PC-9 (cell line): ENCODE measurements around the gene ICA1. TPM values are rescaled to one million over a fixed set of nuclear protein-coding genes. Genes with fewer than 3 reads are reported as not detected.
A peak's percentile ranks its signal among the peaks of the same experiment; 100 is the strongest.

ENCODE experiments used
- BruUV-seq: library from RNA; stranded (reverse); fragments of 400-500 nt; replicated peaks from 2 replicates; lab custom pipeline; 2021; lab: Mats Ljungman, UMichigan
- CTCF ChIA-PET: fragments of 300-600 bp; sonication (Branson Sonifier 250); formaldehyde crosslinking; loops from one replicate; lab custom pipeline; 2022; ENCODE audit warnings: antibody characterized with exemption; lab: Charles Lee
- POLR2A ChIA-PET: fragments of 300-600 bp; sonication (Branson Sonifier 250); formaldehyde crosslinking; loops from one replicate; lab custom pipeline; 2022; ENCODE audit warnings: antibody characterized with exemption; ENCODE audit not compliant: unreplicated experiment; lab: Charles Lee
- DNase-seq, 2 experiments: peaks; one replicate each; pipeline versions ENCODE4 v3.0.0 to v3.0.0-alpha.2; 2015 to 2022; ENCODE audit warnings: mixed read lengths in 1 of 2
- H2AFZ ChIP-seq: fragments of 200-600 bp; sonication (generic); 2 replicates; pipeline ENCODE4 v1.8.1; 2017; ENCODE audit warnings: antibody characterized with exemption
- H3F3A ChIP-seq: fragments of 200-600 bp; sonication (generic); 2 replicates; pipeline ENCODE4 v1.8.1; 2017; ENCODE audit warnings: antibody characterized with exemption, mild to moderate bottlenecking, low read depth; ENCODE audit not compliant: insufficient read depth
- H3K27ac ChIP-seq: fragments of 200-600 bp; sonication (generic); 2 replicates; pipeline ENCODE4 v1.6.1; 2016; ENCODE audit warnings: mixed run types
- H3K27me3 ChIP-seq: fragments of 200-600 bp; sonication (generic); 2 replicates; pipeline ENCODE4 v1.6.1; 2016; ENCODE audit warnings: low read depth, mixed run types; ENCODE audit not compliant: insufficient read depth
- H3K36me3 ChIP-seq: fragments of 200-600 bp; sonication (generic); 2 replicates; pipeline ENCODE4 v1.6.1; 2016; ENCODE audit warnings: low read depth, mixed run types
- H3K4me1 ChIP-seq: fragments of 200-600 bp; sonication (generic); replicated peaks from 2 replicates; pipeline ENCODE4 v1.6.1; 2016; ENCODE audit warnings: mixed run types; ENCODE audit not compliant: insufficient read depth
- H3K4me2 ChIP-seq: fragments of 200-600 bp; sonication (generic); 2 replicates; pipeline ENCODE4 v1.6.1; 2017; ENCODE audit warnings: mixed run types
- H3K4me3 ChIP-seq: fragments of 200-600 bp; sonication (generic); 2 replicates; pipeline ENCODE4 v1.6.1; 2016; ENCODE audit warnings: mixed run types
- H3K79me2 ChIP-seq: fragments of 200-600 bp; sonication (generic); 2 replicates; pipeline ENCODE4 v1.6.1; 2017; ENCODE audit warnings: low read depth, mixed run types
- H3K9me2 ChIP-seq: fragments of 200-600 bp; sonication (generic); 2 replicates; pipeline ENCODE4 v1.8.1; 2017; ENCODE audit warnings: mild to moderate bottlenecking; ENCODE audit not compliant: insufficient read depth
- H3K9me3 ChIP-seq: fragments of 200-600 bp; sonication (generic); 2 replicates; pipeline ENCODE4 v1.8.1; 2016; ENCODE audit warnings: low read depth; ENCODE audit not compliant: insufficient read depth
- H4K20me1 ChIP-seq: fragments of 200-600 bp; sonication (generic); 2 replicates; pipeline ENCODE4 v1.8.1; 2017; ENCODE audit not compliant: insufficient read depth
- EZH2 ChIP-seq: fragments of 200-600 bp; sonication (generic); IDR thresholded peaks from 2 replicates; pipeline ENCODE4 v1.8.0; 2017; ENCODE audit warnings: antibody characterized with exemption, low read depth
- intact Hi-C: fragments of 100-400 bp; cut with micrococcal nuclease; formaldehyde crosslinking; loops from one replicate; pipeline ENCODE4 v1.10.0; 2022; ENCODE audit not compliant: unreplicated experiment
- total RNA-seq: library from RNA; stranded (reverse); gene quantifications from 2 replicates; pipeline ENCODE4 v1.2.3, GENCODE V29; 2021
- TF ChIP-seq, protein P1 (sequence below): fragments of 200-600 bp; sonication (generic); conservative IDR thresholded peaks from 2 replicates; pipeline ENCODE4 v1.6.1; 2017; ENCODE audit warnings: mixed run types, antibody characterized with exemption, mild to moderate bottlenecking, moderate library complexity

Gene ICA1
- total RNA-seq, 1 experiment from 2014 or later = 33.8 TPM

DNA sequence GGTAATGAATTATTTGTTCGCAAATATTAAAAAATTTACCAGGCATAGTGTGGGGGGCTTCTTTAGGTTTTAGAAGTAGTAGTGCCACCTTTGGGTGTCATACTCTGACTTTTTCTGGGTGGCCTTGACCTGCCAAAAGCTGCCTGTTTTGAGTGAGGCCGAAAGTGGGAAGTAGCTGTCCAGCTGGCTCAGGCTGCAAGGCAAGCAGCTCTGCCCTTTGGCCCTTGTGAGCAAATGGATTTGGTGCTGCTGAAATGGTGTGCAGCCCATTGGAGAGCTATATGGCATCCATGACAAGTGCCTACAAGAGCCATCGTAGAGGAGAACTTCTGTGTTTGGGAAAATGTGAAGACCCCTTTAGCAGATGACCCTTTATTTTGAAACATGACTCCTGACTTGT lies 20.2 kb upstream of the ICA1 start:
- H3K4me1 ChIP-seq = no peaks in the 10 kb centered on the region
- H3K4me3 ChIP-seq = no peak overlapping the region
- no peaks in the 10 kb centered on the region for H3K9me2 ChIP-seq
- no peak for DNase-seq
- no peaks in the 10 kb centered on the region for H4K20me1 ChIP-seq
- no peaks in the 10 kb centered on the region for H3K27me3 ChIP-seq
- H2AFZ ChIP-seq = no peak overlapping the region
- no TSS peak for BruUV-seq
- no peak for TF ChIP-seq EZH2
- TF ChIP-seq, protein P1, sequence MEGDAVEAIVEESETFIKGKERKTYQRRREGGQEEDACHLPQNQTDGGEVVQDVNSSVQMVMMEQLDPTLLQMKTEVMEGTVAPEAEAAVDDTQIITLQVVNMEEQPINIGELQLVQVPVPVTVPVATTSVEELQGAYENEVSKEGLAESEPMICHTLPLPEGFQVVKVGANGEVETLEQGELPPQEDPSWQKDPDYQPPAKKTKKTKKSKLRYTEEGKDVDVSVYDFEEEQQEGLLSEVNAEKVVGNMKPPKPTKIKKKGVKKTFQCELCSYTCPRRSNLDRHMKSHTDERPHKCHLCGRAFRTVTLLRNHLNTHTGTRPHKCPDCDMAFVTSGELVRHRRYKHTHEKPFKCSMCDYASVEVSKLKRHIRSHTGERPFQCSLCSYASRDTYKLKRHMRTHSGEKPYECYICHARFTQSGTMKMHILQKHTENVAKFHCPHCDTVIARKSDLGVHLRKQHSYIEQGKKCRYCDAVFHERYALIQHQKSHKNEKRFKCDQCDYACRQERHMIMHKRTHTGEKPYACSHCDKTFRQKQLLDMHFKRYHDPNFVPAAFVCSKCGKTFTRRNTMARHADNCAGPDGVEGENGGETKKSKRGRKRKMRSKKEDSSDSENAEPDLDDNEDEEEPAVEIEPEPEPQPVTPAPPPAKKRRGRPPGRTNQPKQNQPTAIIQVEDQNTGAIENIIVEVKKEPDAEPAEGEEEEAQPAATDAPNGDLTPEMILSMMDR = no peak
- H3K27ac ChIP-seq = no peak overlapping the region
- no peaks in the 10 kb centered on the region for H3K9me3 ChIP-seq
- intact Hi-C loops = no loop called here
- H3F3A ChIP-seq = no peaks in the 10 kb centered on the region
- ChIA-PET POLR2A (interaction anchor here (0.8 kb wide), 1 partner anchor 309 kb away, joined by 6 read pairs; no protein-coding TSS in a partner anchor), CTCF (no interaction called here)
- no peaks in the 10 kb centered on the region for H3K79me2 ChIP-seq
- no peaks in the 10 kb centered on the region for H3K36me3 ChIP-seq
- H3K4me2 ChIP-seq = no peak overlapping the region

DNA sequence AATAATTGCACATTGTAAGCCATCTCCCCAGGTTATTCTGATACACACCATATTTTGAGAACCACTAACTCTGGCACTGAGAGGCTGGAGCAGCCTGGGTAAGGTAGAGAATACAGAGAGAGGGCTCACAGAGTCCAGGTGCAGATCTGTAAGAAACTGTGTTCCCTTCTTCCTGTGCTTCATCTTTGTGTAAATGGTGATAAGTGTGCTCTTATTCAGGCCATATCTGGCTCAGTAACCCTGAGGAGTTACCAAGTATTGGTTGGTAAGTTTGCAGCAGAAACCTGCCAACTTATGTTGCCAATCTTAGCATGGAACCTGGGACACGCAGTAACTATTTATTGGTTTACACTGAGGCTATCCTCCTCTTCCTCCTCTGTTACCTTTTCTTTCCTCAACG lies 16.2 kb upstream of the ICA1 start:
- TF ChIP-seq EZH2 = no peak
- TF ChIP-seq, protein P1 = no peak
- H3K36me3 ChIP-seq = no peaks in the 10 kb centered on the region
- H3K79me2 ChIP-seq = no peaks in the 10 kb centered on the region
- DNase-seq = no peak
- no peak overlapping the region for H3K4me3 ChIP-seq
- H2AFZ ChIP-seq = no peak overlapping the region
- H3K4me1 ChIP-seq = no peaks in the 10 kb centered on the region; the same call in 1 of the 2 replicates
- no peak overlapping the region for H3K27ac ChIP-seq
- peaks cover 6% of the 10 kb centered on the region; the same call in 1 of the 2 replicates for H3K9me3 ChIP-seq
- POLR2A ChIA-PET = no interaction called here
- intact Hi-C loops = no loop called here
- 0 out of 2 replicates have a peak, but pooled peaks cover 2% of the 10 kb centered on the region for H3F3A ChIP-seq
- no peaks in the 10 kb centered on the region for H4K20me1 ChIP-seq
- H3K9me2 ChIP-seq = no peaks in the 10 kb centered on the region
- CTCF ChIA-PET = no interaction called here
- no TSS peak for BruUV-seq
- H3K4me2 ChIP-seq = no peak overlapping the region
- no peaks in the 10 kb centered on the region for H3K27me3 ChIP-seq

DNA sequence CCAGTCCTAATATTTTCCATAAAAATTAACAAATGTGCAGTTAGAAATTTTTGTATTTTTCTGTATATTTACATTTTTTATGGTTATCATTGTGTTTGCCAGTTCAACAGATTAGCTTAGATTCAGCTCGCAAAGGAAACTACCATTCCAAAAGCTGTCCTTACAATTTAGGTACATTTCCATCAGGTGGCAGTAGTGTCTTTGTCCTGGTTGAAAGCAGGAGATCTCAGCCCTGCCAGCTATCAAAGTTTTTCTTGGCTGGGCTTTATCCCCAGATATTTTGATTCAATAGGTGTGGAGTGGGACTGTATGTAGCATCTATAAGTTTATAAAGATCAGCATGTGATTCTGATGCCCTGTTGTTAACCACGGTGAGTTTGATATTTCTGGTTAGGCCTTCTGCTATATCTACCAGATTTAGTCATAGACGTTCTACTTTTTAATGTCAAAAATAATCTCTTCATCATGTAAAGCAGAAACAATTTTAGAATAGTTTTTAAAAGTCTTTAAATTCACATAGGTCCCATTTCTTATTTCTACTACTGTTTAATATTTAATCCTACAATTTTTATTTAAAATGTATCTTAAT lies 15.5 kb upstream of the ICA1 start:
- no peak for TF ChIP-seq EZH2
- TF ChIP-seq, protein P1 = peak; percentile 49; the same call in 1 of the 2 replicates
- DNase-seq = no peak
- Histone ChIP-seq H3F3A (0 out of 2 replicates have a peak, but pooled peaks cover 2% of the 10 kb centered on the region), H3K9me3 (peaks cover 6% of the 10 kb centered on the region; the same call in 1 of the 2 replicates), H3K36me3 (no peaks in the 10 kb centered on the region), H3K4me2 (no peak overlapping the region), H3K9me2 (no peaks in the 10 kb centered on the region; the same call in 1 of the 2 replicates), H3K79me2 (no peaks in the 10 kb centered on the region), H3K4me1 (no peaks in the 10 kb centered on the region; the same call in 1 of the 2 replicates), H3K27ac (no peak overlapping the region), H3K27me3 (no peaks in the 10 kb centered on the region), H2AFZ (no peak overlapping the region), H3K4me3 (no peak overlapping the region), H4K20me1 (no peaks in the 10 kb centered on the region)
- POLR2A ChIA-PET = no interaction called here
- intact Hi-C loops = no loop called here
- no TSS peak for BruUV-seq
- CTCF ChIA-PET = no interaction called here
